GM21447 (cell line): ENCODE results near the gene MRPS25.

Experiments
- ATAC-seq: cut with Tn5 transposase; IDR thresholded peaks from one replicate; pipeline ENCODE4 v1.9.1; 2021; ENCODE audit not compliant: unreplicated experiment

The MRPS25 gene

DNA sequence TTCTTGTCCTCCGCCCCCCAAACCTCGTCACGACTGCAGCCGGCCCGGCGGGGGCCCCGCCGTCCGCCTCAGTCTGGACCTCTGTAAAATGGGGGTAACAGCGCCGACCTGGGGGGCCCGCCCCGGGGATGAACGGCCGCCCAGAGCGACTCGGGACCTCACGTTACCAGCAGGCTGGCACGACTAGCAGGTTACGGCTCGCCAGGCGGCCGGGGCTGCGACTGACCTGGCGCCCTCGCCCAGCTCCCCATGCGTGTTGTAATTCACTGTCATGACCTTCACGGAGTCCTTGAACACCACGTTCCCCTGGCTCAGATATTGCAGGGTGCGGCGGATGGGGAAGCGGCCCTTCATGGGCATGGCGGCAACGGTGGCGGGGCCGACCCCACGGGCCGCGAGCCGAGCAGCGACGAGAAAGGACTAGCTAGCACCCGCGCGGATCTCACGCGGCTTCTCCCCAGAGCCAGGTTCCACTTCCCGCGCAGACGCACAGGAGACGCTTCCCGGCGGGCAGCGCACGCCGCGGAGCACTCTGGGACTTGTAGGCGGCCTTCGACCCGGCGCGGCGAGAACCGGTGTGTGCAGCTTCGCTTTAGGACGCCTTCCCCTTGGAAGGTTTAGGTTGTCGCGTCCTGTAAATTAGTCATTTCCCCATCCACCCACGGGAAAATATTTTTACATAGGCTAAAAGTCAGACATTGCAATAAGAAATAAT lies at the start of gene MRPS25:
MRPS25 (minus strand) TSS at position 481 of the 715 bp plus-strand sequence; CDS start at position 360, 121 bp downstream.
- peak; percentile 94 for ATAC-seq

- no peak for ATAC-seq
Measured at GRCh38 chr3:15113884-15114283, 48.8 kb upstream of the MRPS25 start.

DNA sequence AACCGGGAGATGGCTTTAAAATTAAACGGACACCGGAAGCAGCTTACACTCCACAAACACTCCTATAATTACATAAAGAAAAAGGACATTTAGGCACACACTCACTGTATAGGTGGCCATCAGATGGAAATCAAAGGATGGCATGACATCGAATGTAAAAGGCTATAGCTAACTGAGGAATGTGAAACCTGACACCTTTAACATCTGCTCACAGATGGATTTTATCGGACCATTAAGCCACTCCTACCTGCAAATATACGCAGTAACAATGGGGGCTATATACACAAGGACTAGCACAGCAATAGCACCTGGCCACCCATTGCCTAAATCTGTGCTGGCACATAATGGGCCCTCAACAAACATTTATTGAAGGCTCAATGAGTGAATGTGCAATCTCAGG lies 48.4 kb upstream of the MRPS25 start:
- no peak for ATAC-seq

GRCh38 chr3:15112011-15112410 lies 46.9 kb upstream of the MRPS25 start:
- no peak for ATAC-seq

DNA sequence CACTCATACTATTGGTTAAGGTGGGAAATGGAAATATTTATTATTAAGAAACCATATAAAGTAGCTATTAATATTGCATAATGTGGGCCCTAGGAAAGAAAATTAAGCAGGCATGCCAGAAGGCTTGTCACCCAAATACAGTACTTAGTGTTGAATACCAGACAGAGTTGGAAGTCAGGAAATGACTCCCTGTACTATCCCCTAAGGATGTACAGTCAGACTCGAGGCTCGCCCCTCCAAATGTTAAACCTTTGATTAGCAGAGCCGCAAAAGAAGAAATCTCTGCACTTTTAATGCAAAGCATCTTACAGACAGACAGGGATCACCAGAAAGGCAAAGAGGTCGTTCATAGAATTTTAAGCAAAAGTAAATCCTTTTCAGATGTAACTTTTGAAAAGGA lies 45.1 kb upstream of the MRPS25 start:
- ATAC-seq: no peak

GRCh38 chr3:15108869-15109268 lies 43.8 kb upstream of the MRPS25 start:
- ATAC-seq: no peak

DNA sequence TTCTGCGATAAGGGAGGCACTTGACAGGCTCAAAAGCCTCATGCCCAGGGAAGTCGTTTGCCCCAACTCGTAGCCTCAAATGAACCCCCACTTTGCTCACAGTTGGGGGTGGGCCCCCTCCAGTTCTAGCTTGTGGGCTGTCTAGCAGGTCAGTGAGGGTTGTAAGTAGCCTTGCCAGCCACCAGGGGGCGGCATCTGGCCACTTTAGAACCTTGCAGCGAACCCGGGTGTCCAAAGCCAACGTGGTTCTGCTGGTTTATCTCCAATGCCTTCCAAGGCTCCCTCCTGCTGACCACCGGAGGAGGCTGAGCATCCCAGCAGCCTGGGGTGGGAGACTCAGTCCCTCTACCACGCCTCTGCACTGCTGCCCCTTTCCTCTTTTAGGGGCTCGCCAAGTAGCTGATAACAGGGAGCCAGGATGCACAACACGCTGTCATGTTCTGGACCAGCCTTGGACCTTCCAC lies 43.0 kb upstream of the MRPS25 start:
- peak; percentile 83 for ATAC-seq

GRCh38 chr3:15107075-15107947 lies 42.2 kb upstream of the MRPS25 start:
- ATAC-seq: no peak

DNA sequence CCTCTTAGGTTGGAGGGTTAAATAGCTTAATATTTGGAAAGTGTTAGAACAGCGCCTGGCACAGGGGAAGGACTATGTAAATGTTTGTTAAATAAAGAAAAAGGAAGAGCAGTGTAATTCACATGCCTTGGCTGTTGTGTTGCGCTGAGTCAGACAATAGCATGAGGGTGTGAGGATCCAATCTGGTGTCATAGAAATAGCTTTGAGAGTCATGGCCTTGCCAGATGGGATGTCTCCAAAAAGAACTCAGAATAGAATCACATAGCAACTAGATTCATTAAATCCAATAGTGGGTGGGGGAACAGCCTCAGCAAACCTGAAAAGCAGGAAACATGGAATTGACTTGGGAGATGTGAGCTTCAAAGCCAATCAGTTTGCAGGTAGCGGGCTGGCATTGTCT lies 37.7 kb upstream of the MRPS25 start:
- ATAC-seq: no peak

- ATAC-seq: no peak
Measured at GRCh38 chr3:15102256-15102655, 37.1 kb upstream of the MRPS25 start.

- peak; percentile 13 for ATAC-seq
Measured at GRCh38 chr3:15099364-15100098, 34.4 kb upstream of the MRPS25 start.

GRCh38 chr3:15098503-15099363 lies 33.6 kb upstream of the MRPS25 start, which contains the start of gene RBSN:
Gene RBSN, minus strand, starts transcription at chr3:15099148. Its CDS starts 3,028 bp downstream, at chr3:15096120.
- peak; percentile 82 for ATAC-seq

- ATAC-seq: no peak
Measured at GRCh38 chr3:15097891-15098290, 32.8 kb upstream of the MRPS25 start.

DNA sequence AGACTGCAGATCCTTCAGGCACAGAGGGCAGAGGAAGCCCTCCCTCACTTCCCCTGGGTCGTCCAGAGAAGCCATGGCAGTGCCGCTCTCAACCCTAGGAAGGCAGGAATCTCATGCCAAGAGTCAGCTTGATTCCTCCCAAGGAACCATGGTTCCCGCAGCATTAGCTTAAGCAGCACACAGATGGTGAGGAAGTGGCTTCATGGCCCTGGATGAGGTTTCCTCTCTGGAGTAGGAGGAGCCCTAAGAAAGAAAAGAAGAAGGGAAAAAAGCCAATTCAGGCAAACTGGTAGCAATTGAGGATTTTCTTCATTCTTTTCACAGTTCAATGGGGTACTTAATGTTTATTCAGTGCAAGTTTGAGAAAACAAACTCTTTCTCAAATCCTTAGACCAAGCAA lies 30.9 kb upstream of the MRPS25 start:
- ATAC-seq: no peak

DNA sequence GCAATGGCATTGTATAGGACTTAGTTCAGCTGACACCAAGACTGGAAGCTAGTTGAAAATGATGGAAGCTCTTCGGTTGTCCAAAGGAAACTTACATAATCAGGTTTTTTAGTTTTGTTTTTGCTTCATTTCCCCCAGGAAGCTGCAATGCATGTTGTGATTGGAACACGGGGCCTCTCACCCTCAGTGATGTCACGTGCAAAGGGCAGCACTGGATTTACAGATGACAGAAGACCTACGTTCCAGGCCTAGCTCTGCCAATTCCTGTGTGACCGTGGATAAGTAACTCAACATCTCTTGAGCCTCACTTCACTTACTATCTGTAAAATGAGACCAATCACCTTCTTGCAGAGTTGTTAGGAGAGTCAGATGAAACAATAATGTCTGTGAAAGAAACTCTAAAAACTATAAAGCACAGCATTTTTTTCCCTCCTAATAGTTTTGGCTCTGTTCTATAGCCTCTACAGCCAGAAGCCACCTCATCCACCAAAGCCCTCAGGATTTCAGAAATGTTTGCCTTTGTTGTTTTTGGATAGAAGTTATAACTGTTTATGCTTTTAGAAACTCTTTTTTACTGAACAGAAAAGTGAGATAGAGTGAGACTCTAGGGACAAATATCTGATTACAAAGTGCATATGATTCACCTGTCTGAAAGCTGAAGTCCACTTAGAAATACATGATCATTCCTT lies 29.2 kb upstream of the MRPS25 start:
- no peak for ATAC-seq

GRCh38 chr3:15092686-15093085 lies 27.6 kb upstream of the MRPS25 start:
- ATAC-seq: no peak

GRCh38 chr3:15091575-15091974 lies 26.5 kb upstream of the MRPS25 start:
- ATAC-seq: no peak

- ATAC-seq: no peak
Measured at GRCh38 chr3:15089201-15089600, 24.1 kb upstream of the MRPS25 start.

DNA sequence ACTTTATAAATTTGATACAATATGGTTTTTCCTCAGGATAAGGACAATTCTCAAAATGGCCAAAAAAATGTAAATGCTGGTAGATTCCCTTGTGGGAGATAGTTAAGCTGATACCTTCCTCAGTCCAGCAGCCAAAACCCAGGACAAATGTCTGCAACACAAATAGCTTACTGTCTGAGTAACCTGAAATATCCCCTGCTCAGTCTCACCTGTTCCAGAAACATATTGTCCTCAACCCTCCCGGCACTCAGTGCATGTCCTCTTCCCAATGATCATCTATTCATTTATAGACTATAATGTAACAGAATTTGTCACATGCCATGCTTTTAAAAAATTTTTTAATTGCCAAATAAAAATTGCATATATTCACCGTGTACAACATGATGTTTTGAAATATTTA lies 21.6 kb upstream of the MRPS25 start:
- no peak for ATAC-seq

- ATAC-seq: no peak
Measured at GRCh38 chr3:15086263-15086662, 21.1 kb upstream of the MRPS25 start.
